ENCODE measurements around the gene PRXL2A. TPM values are rescaled to one million over a fixed set of nuclear protein-coding genes. Genes with fewer than 3 reads are reported as not detected.
"Not testable (repeated sequence)": the region's sequence is repeated elsewhere in the genome, so short reads cannot be mapped to it uniquely, and the experiment has no call there.

The PRXL2A gene
- total and polyA plus RNA-seq, 2 experiments from 2014 or later: 31.8 to 51.7 TPM

- not testable (repeated sequence) for H3F3A ChIP-seq (replicated peaks; ENCODE audit: low read depth); H3K36me3 ChIP-seq (ENCODE audit: insufficient read depth); H3K36me3 Mint-ChIP-seq (ENCODE audit: low read depth); H2AFZ ChIP-seq; H3K27ac Mint-ChIP-seq; H3K9me2 ChIP-seq (ENCODE audit: insufficient read depth); H3K27ac ChIP-seq (ENCODE audit: low read depth); H3K9me3 Mint-ChIP-seq
- peak overlapping the region; percentile 75 for H3K4me2 ChIP-seq
- ATAC-seq (peak; percentile 39), DNase-seq (ENCODE audit: low spot score) (peak; percentile 42)
- H3K4me1 ChIP-seq (ENCODE audit: insufficient read depth): peaks cover 42% of the 10 kb centered on the region
- Mint-ChIP-seq H3K4me3 (peak overlapping the region; percentile 64), H3K4me1 (peaks cover 60% of the 10 kb centered on the region), H3K27me3 (ENCODE audit: insufficient read depth, low read depth, poor library complexity) (peaks cover 10% of the 10 kb centered on the region)
- peaks cover 16% of the 10 kb centered on the region for H3K27me3 ChIP-seq (ENCODE audit: insufficient read depth)
- peaks cover 47% of the 10 kb centered on the region for H4K20me1 ChIP-seq (replicated peaks; ENCODE audit: insufficient read depth)
- peaks cover 31% of the 10 kb centered on the region for H3K79me2 ChIP-seq (replicated peaks; ENCODE audit: insufficient read depth)
- peak overlapping the region; percentile 40 for H3K4me3 ChIP-seq
Observed at GRCh38 chr10:80417256-80417655, 8.9 kb downstream of the PRXL2A start.

DNA sequence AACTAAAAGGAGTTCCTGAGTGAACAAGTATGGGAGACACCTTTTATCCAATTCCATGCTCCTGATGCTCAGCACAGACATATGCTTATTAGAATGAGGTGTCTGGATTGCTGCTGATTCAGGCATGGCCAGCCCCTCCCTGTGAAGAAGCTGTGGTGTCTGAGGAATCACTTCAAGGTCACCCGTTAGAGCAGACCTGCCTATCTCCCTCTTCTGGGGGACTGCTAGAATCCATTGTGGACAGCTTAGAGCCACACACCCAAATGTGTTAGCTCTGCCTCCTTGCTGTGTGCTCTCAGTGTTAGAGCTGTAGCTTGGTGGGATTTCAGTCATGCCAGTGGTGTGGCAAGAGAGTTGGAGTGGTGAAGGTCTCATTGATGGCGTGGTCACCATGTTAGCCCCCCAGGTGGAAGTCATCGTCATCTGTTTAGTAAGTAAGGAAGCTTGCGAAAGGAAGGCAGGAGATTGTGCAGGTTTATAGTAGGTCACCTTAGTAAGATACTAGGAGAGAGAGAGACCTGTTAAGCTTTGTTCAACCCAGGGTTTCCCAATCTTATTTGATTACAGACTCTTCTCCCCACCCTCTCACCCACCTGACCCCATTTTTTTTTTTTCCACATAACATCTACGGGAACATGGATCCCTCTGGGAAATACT, 12.8 kb downstream of the PRXL2A start:
- Mint-ChIP-seq H3K9me3 (no peaks in the 10 kb centered on the region), H3K27me3 (ENCODE audit: insufficient read depth, low read depth, poor library complexity) (peaks cover 8% of the 10 kb centered on the region), H3K36me3 (ENCODE audit: low read depth) (peaks cover 25% of the 10 kb centered on the region), H3K27ac (no peak overlapping the region), H3K4me3 (no peak overlapping the region), H3K4me1 (peaks cover 30% of the 10 kb centered on the region)
- Histone ChIP-seq H3F3A (replicated peaks; ENCODE audit: low read depth) (no peaks in the 10 kb centered on the region), H4K20me1 (replicated peaks; ENCODE audit: insufficient read depth) (peaks cover 32% of the 10 kb centered on the region), H2AFZ (no peak overlapping the region), H3K4me1 (ENCODE audit: insufficient read depth) (peaks cover 28% of the 10 kb centered on the region), H3K27me3 (ENCODE audit: insufficient read depth) (peaks cover 7% of the 10 kb centered on the region), H3K79me2 (replicated peaks; ENCODE audit: insufficient read depth) (peaks cover 20% of the 10 kb centered on the region), H3K4me2 (no peak overlapping the region), H3K9me2 (ENCODE audit: insufficient read depth) (no peaks in the 10 kb centered on the region), H3K36me3 (ENCODE audit: insufficient read depth) (no peaks in the 10 kb centered on the region), H3K27ac (ENCODE audit: low read depth) (no peak overlapping the region), H3K4me3 (no peak overlapping the region)
- ATAC-seq: no peak
- DNase-seq (ENCODE audit: low spot score): no peak
- TF ChIP-seq STAT1 (IDR thresholded peaks at IDR 0.05; ENCODE audit: unreplicated experiment): no peak
- no peak for TF ChIP-seq CTCF (conservative IDR thresholded peaks at IDR 0.05; ENCODE audit: low read depth in 2 of 2)
- no peak for TF ChIP-seq NANOG (IDR thresholded peaks at IDR 0.05; ENCODE audit: borderline replicate concordance)
- no peak for TF ChIP-seq JUNB (IDR thresholded peaks at IDR 0.05; ENCODE audit: unreplicated experiment)
- TF ChIP-seq ZNF114 (CRISPR knock-in tag; IDR thresholded peaks at IDR 0.05): no peak
- TF ChIP-seq, protein P1, sequence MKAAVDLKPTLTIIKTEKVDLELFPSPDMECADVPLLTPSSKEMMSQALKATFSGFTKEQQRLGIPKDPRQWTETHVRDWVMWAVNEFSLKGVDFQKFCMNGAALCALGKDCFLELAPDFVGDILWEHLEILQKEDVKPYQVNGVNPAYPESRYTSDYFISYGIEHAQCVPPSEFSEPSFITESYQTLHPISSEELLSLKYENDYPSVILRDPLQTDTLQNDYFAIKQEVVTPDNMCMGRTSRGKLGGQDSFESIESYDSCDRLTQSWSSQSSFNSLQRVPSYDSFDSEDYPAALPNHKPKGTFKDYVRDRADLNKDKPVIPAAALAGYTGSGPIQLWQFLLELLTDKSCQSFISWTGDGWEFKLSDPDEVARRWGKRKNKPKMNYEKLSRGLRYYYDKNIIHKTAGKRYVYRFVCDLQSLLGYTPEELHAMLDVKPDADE (IDR thresholded peaks at IDR 0.05): no peak
- TF ChIP-seq, protein P2, sequence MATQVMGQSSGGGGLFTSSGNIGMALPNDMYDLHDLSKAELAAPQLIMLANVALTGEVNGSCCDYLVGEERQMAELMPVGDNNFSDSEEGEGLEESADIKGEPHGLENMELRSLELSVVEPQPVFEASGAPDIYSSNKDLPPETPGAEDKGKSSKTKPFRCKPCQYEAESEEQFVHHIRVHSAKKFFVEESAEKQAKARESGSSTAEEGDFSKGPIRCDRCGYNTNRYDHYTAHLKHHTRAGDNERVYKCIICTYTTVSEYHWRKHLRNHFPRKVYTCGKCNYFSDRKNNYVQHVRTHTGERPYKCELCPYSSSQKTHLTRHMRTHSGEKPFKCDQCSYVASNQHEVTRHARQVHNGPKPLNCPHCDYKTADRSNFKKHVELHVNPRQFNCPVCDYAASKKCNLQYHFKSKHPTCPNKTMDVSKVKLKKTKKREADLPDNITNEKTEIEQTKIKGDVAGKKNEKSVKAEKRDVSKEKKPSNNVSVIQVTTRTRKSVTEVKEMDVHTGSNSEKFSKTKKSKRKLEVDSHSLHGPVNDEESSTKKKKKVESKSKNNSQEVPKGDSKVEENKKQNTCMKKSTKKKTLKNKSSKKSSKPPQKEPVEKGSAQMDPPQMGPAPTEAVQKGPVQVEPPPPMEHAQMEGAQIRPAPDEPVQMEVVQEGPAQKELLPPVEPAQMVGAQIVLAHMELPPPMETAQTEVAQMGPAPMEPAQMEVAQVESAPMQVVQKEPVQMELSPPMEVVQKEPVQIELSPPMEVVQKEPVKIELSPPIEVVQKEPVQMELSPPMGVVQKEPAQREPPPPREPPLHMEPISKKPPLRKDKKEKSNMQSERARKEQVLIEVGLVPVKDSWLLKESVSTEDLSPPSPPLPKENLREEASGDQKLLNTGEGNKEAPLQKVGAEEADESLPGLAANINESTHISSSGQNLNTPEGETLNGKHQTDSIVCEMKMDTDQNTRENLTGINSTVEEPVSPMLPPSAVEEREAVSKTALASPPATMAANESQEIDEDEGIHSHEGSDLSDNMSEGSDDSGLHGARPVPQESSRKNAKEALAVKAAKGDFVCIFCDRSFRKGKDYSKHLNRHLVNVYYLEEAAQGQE (IDR thresholded peaks at IDR 0.05; ENCODE audit: unreplicated experiment): no peak
- no peak for TF ChIP-seq POLR2AphosphoS5 (IDR thresholded peaks at IDR 0.05; ENCODE audit: low read depth)
- no peak for TF ChIP-seq CREB1 (CRISPR knock-in tag; IDR thresholded peaks at IDR 0.05; ENCODE audit: low read depth)
- TF ChIP-seq EZH2 (IDR thresholded peaks at IDR 0.05; ENCODE audit: low read depth, unreplicated experiment): no peak
- no peak for TF ChIP-seq EZH2phosphoT487 (IDR thresholded peaks at IDR 0.05; ENCODE audit: unreplicated experiment)
- no peak for TF ChIP-seq ZNF331 (CRISPR knock-in tag; IDR thresholded peaks at IDR 0.05; ENCODE audit: low read depth)

All from GM23338 (cell line).